Measurements from ENCODE around the gene CALM1. TPM values are rescaled to one million over a fixed set of nuclear protein-coding genes. Genes with fewer than 3 reads are reported as not detected.

The CALM1 gene
- polyA plus RNA-seq, 1 donor from 2014 or later: 373 TPM

DNA sequence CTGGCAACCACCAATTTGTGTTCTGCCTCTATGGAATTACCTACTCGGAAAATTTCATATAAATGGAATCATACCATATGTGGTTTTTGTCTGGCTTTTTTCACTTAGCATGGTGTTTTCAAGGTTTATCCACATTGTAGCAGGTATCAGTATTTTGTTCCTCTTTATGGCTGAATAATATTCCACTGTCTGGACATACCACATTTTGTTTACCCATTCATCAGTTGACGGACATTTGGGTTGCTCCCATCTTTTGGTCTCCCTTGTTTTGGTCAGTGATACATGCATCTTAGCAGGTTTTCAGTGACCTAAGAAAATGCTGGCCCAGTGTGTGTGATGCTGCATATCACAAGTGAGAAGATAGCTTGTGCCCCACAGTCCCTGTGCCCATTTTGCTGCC, 21.2 kb downstream of the CALM1 start:
- no peaks in the 10 kb centered on the region for H3K9me2 ChIP-seq (ENCODE audit: insufficient read depth, low read length)
- TF ChIP-seq TAF1 (IDR thresholded peaks at IDR 0.05; ENCODE audit: low read depth) (no peak), EZH2 (IDR thresholded peaks at IDR 0.05; ENCODE audit: borderline replicate concordance, insufficient read depth, low read length, poor library complexity, severe bottlenecking) (no peak), RAD21 (conservative IDR thresholded peaks at IDR 0.05) (no peak), SMC3 (conservative IDR thresholded peaks at IDR 0.05; ENCODE audit: poor library complexity) (no peak), EP300 (conservative IDR thresholded peaks at IDR 0.05; ENCODE audit: poor library complexity, severe bottlenecking) (no peak), POLR2AphosphoS5 (IDR thresholded peaks at IDR 0.05) (no peak)
- TF ChIP-seq, protein P1, sequence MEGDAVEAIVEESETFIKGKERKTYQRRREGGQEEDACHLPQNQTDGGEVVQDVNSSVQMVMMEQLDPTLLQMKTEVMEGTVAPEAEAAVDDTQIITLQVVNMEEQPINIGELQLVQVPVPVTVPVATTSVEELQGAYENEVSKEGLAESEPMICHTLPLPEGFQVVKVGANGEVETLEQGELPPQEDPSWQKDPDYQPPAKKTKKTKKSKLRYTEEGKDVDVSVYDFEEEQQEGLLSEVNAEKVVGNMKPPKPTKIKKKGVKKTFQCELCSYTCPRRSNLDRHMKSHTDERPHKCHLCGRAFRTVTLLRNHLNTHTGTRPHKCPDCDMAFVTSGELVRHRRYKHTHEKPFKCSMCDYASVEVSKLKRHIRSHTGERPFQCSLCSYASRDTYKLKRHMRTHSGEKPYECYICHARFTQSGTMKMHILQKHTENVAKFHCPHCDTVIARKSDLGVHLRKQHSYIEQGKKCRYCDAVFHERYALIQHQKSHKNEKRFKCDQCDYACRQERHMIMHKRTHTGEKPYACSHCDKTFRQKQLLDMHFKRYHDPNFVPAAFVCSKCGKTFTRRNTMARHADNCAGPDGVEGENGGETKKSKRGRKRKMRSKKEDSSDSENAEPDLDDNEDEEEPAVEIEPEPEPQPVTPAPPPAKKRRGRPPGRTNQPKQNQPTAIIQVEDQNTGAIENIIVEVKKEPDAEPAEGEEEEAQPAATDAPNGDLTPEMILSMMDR (IDR thresholded peaks at IDR 0.05; ENCODE audit: poor library complexity, severe bottlenecking): no peak
- TF ChIP-seq, protein P2, sequence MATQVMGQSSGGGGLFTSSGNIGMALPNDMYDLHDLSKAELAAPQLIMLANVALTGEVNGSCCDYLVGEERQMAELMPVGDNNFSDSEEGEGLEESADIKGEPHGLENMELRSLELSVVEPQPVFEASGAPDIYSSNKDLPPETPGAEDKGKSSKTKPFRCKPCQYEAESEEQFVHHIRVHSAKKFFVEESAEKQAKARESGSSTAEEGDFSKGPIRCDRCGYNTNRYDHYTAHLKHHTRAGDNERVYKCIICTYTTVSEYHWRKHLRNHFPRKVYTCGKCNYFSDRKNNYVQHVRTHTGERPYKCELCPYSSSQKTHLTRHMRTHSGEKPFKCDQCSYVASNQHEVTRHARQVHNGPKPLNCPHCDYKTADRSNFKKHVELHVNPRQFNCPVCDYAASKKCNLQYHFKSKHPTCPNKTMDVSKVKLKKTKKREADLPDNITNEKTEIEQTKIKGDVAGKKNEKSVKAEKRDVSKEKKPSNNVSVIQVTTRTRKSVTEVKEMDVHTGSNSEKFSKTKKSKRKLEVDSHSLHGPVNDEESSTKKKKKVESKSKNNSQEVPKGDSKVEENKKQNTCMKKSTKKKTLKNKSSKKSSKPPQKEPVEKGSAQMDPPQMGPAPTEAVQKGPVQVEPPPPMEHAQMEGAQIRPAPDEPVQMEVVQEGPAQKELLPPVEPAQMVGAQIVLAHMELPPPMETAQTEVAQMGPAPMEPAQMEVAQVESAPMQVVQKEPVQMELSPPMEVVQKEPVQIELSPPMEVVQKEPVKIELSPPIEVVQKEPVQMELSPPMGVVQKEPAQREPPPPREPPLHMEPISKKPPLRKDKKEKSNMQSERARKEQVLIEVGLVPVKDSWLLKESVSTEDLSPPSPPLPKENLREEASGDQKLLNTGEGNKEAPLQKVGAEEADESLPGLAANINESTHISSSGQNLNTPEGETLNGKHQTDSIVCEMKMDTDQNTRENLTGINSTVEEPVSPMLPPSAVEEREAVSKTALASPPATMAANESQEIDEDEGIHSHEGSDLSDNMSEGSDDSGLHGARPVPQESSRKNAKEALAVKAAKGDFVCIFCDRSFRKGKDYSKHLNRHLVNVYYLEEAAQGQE (IDR thresholded peaks at IDR 0.05; ENCODE audit: borderline replicate concordance): no peak
- H3F3A ChIP-seq (ENCODE audit: insufficient read depth, low read length, poor library complexity, severe bottlenecking): no peaks in the 10 kb centered on the region
- H3K4me3 ChIP-seq (ENCODE audit: low read length): no peak overlapping the region
- H3K79me2 ChIP-seq (replicated peaks; ENCODE audit: insufficient read depth, low read length): no peaks in the 10 kb centered on the region
- no peak overlapping the region for H3K9ac ChIP-seq (ENCODE audit: low read length)
- no peak overlapping the region for H3K27ac ChIP-seq (ENCODE audit: low read length)
- no peaks in the 10 kb centered on the region for H3K27me3 ChIP-seq (ENCODE audit: insufficient read depth, low read depth, low read length)
- H4K20me1 ChIP-seq (ENCODE audit: insufficient read depth): no peaks in the 10 kb centered on the region
- no peak overlapping the region for H3K4me2 ChIP-seq (ENCODE audit: low read length)
- H3K36me3 ChIP-seq (ENCODE audit: insufficient read depth, low read length): no peaks in the 10 kb centered on the region
- H2AFZ ChIP-seq (ENCODE audit: low read depth, low read length): no peak overlapping the region
- no peaks in the 10 kb centered on the region for H3K9me3 ChIP-seq (ENCODE audit: low read length)

DNA sequence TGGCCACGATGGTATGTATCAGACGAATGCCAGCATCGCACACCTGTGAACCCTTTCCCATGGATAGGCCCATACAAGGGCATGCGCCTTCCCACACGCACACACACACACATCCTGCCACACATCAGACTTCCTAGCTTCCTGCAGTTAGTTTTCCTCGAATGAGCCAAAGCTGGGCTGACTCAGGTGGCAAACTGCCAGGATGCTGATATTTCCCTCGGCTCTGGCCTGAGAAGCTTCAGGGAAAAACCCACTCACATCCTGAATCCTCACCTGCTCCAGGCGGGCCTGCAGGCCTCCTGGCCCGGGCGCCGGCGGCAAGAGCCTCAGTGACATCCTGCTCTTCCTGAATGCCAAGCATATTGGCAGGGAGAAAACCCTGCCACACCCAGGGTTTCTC, 22.4 kb downstream of the CALM1 start:
- H3K9ac ChIP-seq (ENCODE audit: low read length): no peak overlapping the region
- H3K4me3 ChIP-seq (ENCODE audit: low read length): no peak overlapping the region
- H4K20me1 ChIP-seq (ENCODE audit: insufficient read depth): no peaks in the 10 kb centered on the region
- H3K4me2 ChIP-seq (ENCODE audit: low read length): no peak overlapping the region
- no peaks in the 10 kb centered on the region for H3K9me2 ChIP-seq (ENCODE audit: insufficient read depth, low read length)
- no peak for TF ChIP-seq SMC3 (conservative IDR thresholded peaks at IDR 0.05; ENCODE audit: poor library complexity)
- H2AFZ ChIP-seq (ENCODE audit: low read depth, low read length): no peak overlapping the region
- no peaks in the 10 kb centered on the region for H3F3A ChIP-seq (ENCODE audit: insufficient read depth, low read length, poor library complexity, severe bottlenecking)
- no peaks in the 10 kb centered on the region for H3K36me3 ChIP-seq (ENCODE audit: insufficient read depth, low read length)
- no peaks in the 10 kb centered on the region for H3K9me3 ChIP-seq (ENCODE audit: low read length)
- H3K79me2 ChIP-seq (replicated peaks; ENCODE audit: insufficient read depth, low read length): no peaks in the 10 kb centered on the region
- no peak overlapping the region for H3K27ac ChIP-seq (ENCODE audit: low read length)
- no peaks in the 10 kb centered on the region for H3K27me3 ChIP-seq (ENCODE audit: insufficient read depth, low read depth, low read length)

DNA sequence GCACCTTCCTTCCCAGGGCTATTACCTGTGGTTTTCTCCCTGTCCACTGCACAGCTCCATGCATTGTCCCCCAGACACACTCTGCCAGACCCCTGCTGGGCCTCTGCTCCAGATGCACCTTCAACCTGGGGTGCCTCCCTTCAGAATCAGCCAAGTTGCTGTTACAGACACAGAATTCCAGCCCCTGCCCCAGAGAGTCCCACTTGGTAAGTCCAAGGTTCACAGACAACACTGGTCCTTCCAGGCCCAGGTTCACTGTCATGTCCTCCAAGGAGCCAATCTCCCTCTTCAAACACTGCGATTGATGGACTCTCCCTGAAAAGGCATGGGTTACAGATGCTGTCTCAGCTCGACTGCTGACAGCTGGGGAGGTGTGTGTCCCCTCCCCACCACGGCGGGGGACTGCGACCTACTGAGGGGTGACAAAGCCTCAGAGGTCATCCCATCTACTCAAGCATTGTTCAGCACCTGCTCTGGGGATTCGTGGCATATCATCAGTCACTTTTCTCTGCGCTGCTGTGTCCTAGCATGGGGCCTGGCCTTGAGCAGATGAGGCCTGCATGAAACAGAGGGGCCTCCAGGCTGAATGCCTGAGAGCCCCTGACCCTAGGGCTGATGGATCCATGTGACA, 24.3 kb downstream of the CALM1 start:
- Histone ChIP-seq H2AFZ (ENCODE audit: low read depth, low read length) (no peak overlapping the region), H3K27ac (ENCODE audit: low read length) (no peak overlapping the region), H3K36me3 (ENCODE audit: insufficient read depth, low read length) (no peaks in the 10 kb centered on the region), H3K9ac (ENCODE audit: low read length) (no peak overlapping the region), H3F3A (ENCODE audit: insufficient read depth, low read length, poor library complexity, severe bottlenecking) (no peaks in the 10 kb centered on the region), H3K4me2 (ENCODE audit: low read length) (no peak overlapping the region), H3K9me3 (ENCODE audit: low read length) (no peaks in the 10 kb centered on the region), H4K20me1 (ENCODE audit: insufficient read depth) (no peaks in the 10 kb centered on the region), H3K27me3 (ENCODE audit: insufficient read depth, low read depth, low read length) (no peaks in the 10 kb centered on the region), H3K79me2 (replicated peaks; ENCODE audit: insufficient read depth, low read length) (no peaks in the 10 kb centered on the region), H3K9me2 (ENCODE audit: insufficient read depth, low read length) (no peaks in the 10 kb centered on the region), H3K4me3 (ENCODE audit: low read length) (no peak overlapping the region)
- TF ChIP-seq MXI1 (conservative IDR thresholded peaks at IDR 0.05; ENCODE audit: poor library complexity, severe bottlenecking) (no peak), RAD21 (conservative IDR thresholded peaks at IDR 0.05) (no peak), SMC3 (conservative IDR thresholded peaks at IDR 0.05; ENCODE audit: poor library complexity) (no peak), TAF1 (IDR thresholded peaks at IDR 0.05; ENCODE audit: low read depth) (no peak), POLR2AphosphoS5 (IDR thresholded peaks at IDR 0.05) (no peak), EP300 (conservative IDR thresholded peaks at IDR 0.05; ENCODE audit: poor library complexity, severe bottlenecking) (no peak), EZH2 (IDR thresholded peaks at IDR 0.05; ENCODE audit: borderline replicate concordance, insufficient read depth, low read length, poor library complexity, severe bottlenecking) (no peak)
- TF ChIP-seq, protein P2 (IDR thresholded peaks at IDR 0.05; ENCODE audit: borderline replicate concordance): no peak
- TF ChIP-seq, protein P1 (IDR thresholded peaks at IDR 0.05; ENCODE audit: poor library complexity, severe bottlenecking): no peak

All from neural cell (in vitro differentiated cells).